ENCODE results near the gene MECP2. TPM values are rescaled to one million over a fixed set of nuclear protein-coding genes. Genes with fewer than 3 reads are reported as not detected.
A peak's percentile ranks its signal among the peaks of the same experiment; 100 is the strongest.

MECP2 gene
- polyA plus RNA-seq, 4 donors, result 9.4 to 18.4 (median 12.9) TPM

- Histone ChIP-seq H3K9me3 (ENCODE audit: control insufficient read depth in 2 of 2, insufficient read depth in 1 of 2, low read depth in 1 of 2, low read length in 1 of 2) (no peaks in the 10 kb centered on the region), H3K27ac (ENCODE audit: low read depth in 1 of 3, low read length in 2 of 3) (peak overlapping the region in 2 of 3 donors; percentile 70 to 75), H3K4me3 (ENCODE audit: low read depth in 1 of 3, low read length in 3 of 3) (no peak overlapping the region), H3K27me3 (ENCODE audit: control insufficient read depth in 3 of 3, insufficient read depth in 3 of 3, low read length in 3 of 3) (no peaks in the 10 kb centered on the region), H3K36me3 (ENCODE audit: control insufficient read depth in 3 of 3, insufficient read depth in 2 of 3, low read depth in 1 of 3, low read length in 3 of 3) (peaks cover 0 to 74% (median 4%) of the 10 kb centered on the region in 3 donors), H3K4me1 (ENCODE audit: control insufficient read depth in 3 of 3, insufficient read depth in 2 of 3, low read depth in 1 of 3, low read length in 2 of 3) (peaks cover 0 to 36% (median 0%) of the 10 kb centered on the region in 3 donors)
- DNase-seq (peak; percentile 31 to 77), FAIRE-seq (no peak)
- WGBS, 3 donors, result 40 to 66% (median 64%) methylated on average over 17 of the region's 17 CpGs
These were observed 85.1 kb downstream of the MECP2 start for GRCh38 chrX:154012336-154012991.

- WGBS, 3 donors, result 64 to 79% (median 73%) methylated on average over 12 to 18 of the region's 18 CpGs
- H3K9me3 ChIP-seq (ENCODE audit: control insufficient read depth in 2 of 2, insufficient read depth in 1 of 2, low read depth in 1 of 2, low read length in 1 of 2), result no peaks in the 10 kb centered on the region
- DNase-seq (no peak), FAIRE-seq (no peak)
- peak overlapping the region in 2 of 3 donors; percentile 70 to 75 for H3K27ac ChIP-seq (ENCODE audit: low read depth in 1 of 3, low read length in 2 of 3)
- H3K4me3 ChIP-seq (ENCODE audit: low read depth in 1 of 3, low read length in 3 of 3), result no peak overlapping the region
- peaks cover 0 to 36% (median 0%) of the 10 kb centered on the region in 3 donors for H3K4me1 ChIP-seq (ENCODE audit: control insufficient read depth in 3 of 3, insufficient read depth in 2 of 3, low read depth in 1 of 3, low read length in 2 of 3)
- H3K36me3 ChIP-seq (ENCODE audit: control insufficient read depth in 3 of 3, insufficient read depth in 2 of 3, low read depth in 1 of 3, low read length in 3 of 3), result peaks cover 0 to 68% (median 4%) of the 10 kb centered on the region in 3 donors
- no peaks in the 10 kb centered on the region for H3K27me3 ChIP-seq (ENCODE audit: control insufficient read depth in 3 of 3, insufficient read depth in 3 of 3, low read length in 3 of 3)
These were observed 85.9 kb downstream of the MECP2 start for GRCh38 chrX:154011376-154012335.

GRCh38 chrX:154010330-154011087 is 87.0 kb downstream of the MECP2 start:
- H3K4me1 ChIP-seq (ENCODE audit: control insufficient read depth in 3 of 3, insufficient read depth in 2 of 3, low read depth in 1 of 3, low read length in 2 of 3), result peaks cover 0 to 36% (median 0%) of the 10 kb centered on the region in 3 donors
- H3K27ac ChIP-seq (ENCODE audit: low read depth in 1 of 3, low read length in 2 of 3), result peak overlapping the region; percentile 52 to 76 (median 69)
- no peak overlapping the region for H3K4me3 ChIP-seq (ENCODE audit: low read depth in 1 of 3, low read length in 3 of 3)
- no peaks in the 10 kb centered on the region for H3K27me3 ChIP-seq (ENCODE audit: control insufficient read depth in 3 of 3, insufficient read depth in 3 of 3, low read length in 3 of 3)
- DNase-seq (peak; percentile 75 to 88), FAIRE-seq (no peak)
- H3K9me3 ChIP-seq (ENCODE audit: control insufficient read depth in 2 of 2, insufficient read depth in 1 of 2, low read depth in 1 of 2, low read length in 1 of 2), result no peaks in the 10 kb centered on the region
- 55 to 77% (median 68%) methylated on average over 18 of the region's 18 CpGs for WGBS, 3 donors
- H3K36me3 ChIP-seq (ENCODE audit: control insufficient read depth in 3 of 3, insufficient read depth in 2 of 3, low read depth in 1 of 3, low read length in 3 of 3), result peaks cover 0 to 62% (median under 1%) of the 10 kb centered on the region in 3 donors

GRCh38 chrX:154008521-154008920 is 89.0 kb downstream of the MECP2 start:
- H3K4me1 ChIP-seq (ENCODE audit: control insufficient read depth in 3 of 3, insufficient read depth in 2 of 3, low read depth in 1 of 3, low read length in 2 of 3), result peaks cover 0 to 31% (median 0%) of the 10 kb centered on the region in 3 donors
- H3K36me3 ChIP-seq (ENCODE audit: control insufficient read depth in 3 of 3, insufficient read depth in 2 of 3, low read depth in 1 of 3, low read length in 3 of 3), result peaks cover 0 to 46% (median 0%) of the 10 kb centered on the region in 3 donors
- no peak overlapping the region for H3K27ac ChIP-seq (ENCODE audit: low read depth in 1 of 3, low read length in 2 of 3)
- FAIRE-seq (no peak), DNase-seq (no peak)
- 61 to 74% (median 69%) methylated on average over 4 of the region's 4 CpGs for WGBS, 3 donors
- H3K4me3 ChIP-seq (ENCODE audit: low read depth in 1 of 3, low read length in 3 of 3), result no peak overlapping the region
- H3K27me3 ChIP-seq (ENCODE audit: control insufficient read depth in 3 of 3, insufficient read depth in 3 of 3, low read length in 3 of 3), result no peaks in the 10 kb centered on the region
- no peaks in the 10 kb centered on the region for H3K9me3 ChIP-seq (ENCODE audit: control insufficient read depth in 2 of 2, insufficient read depth in 1 of 2, low read depth in 1 of 2, low read length in 1 of 2)

GRCh38 chrX:154006947-154007346 is 90.6 kb downstream of the MECP2 start:
- peaks cover 0 to 17% (median 0%) of the 10 kb centered on the region in 3 donors for H3K4me1 ChIP-seq (ENCODE audit: control insufficient read depth in 3 of 3, insufficient read depth in 2 of 3, low read depth in 1 of 3, low read length in 2 of 3)
- no peak overlapping the region for H3K4me3 ChIP-seq (ENCODE audit: low read depth in 1 of 3, low read length in 3 of 3)
- no peaks in the 10 kb centered on the region for H3K9me3 ChIP-seq (ENCODE audit: control insufficient read depth in 2 of 2, insufficient read depth in 1 of 2, low read depth in 1 of 2, low read length in 1 of 2)
- WGBS, 3 donors, result 93 to 95% (median 93%) methylated on average over 19 to 20 of the region's 20 CpGs
- peaks cover 0 to 32% (median 0%) of the 10 kb centered on the region in 3 donors for H3K36me3 ChIP-seq (ENCODE audit: control insufficient read depth in 3 of 3, insufficient read depth in 2 of 3, low read depth in 1 of 3, low read length in 3 of 3)
- no peak overlapping the region for H3K27ac ChIP-seq (ENCODE audit: low read depth in 1 of 3, low read length in 2 of 3)
- FAIRE-seq (no peak), DNase-seq (no peak)
- no peaks in the 10 kb centered on the region for H3K27me3 ChIP-seq (ENCODE audit: control insufficient read depth in 3 of 3, insufficient read depth in 3 of 3, low read length in 3 of 3)

- FAIRE-seq (no peak), DNase-seq (no peak)
- 82 to 91% (median 84%) methylated on average over 11 of the region's 11 CpGs for WGBS, 3 donors
- H3K27me3 ChIP-seq (ENCODE audit: control insufficient read depth in 3 of 3, insufficient read depth in 3 of 3, low read length in 3 of 3), result no peaks in the 10 kb centered on the region
- no peak overlapping the region for H3K4me3 ChIP-seq (ENCODE audit: low read depth in 1 of 3, low read length in 3 of 3)
- H3K36me3 ChIP-seq (ENCODE audit: control insufficient read depth in 3 of 3, insufficient read depth in 2 of 3, low read depth in 1 of 3, low read length in 3 of 3), result peaks cover 0 to 16% (median 0%) of the 10 kb centered on the region in 3 donors
- no peaks in the 10 kb centered on the region for H3K4me1 ChIP-seq (ENCODE audit: control insufficient read depth in 3 of 3, insufficient read depth in 2 of 3, low read depth in 1 of 3, low read length in 2 of 3)
- no peak overlapping the region for H3K27ac ChIP-seq (ENCODE audit: low read depth in 1 of 3, low read length in 2 of 3)
- H3K9me3 ChIP-seq (ENCODE audit: control insufficient read depth in 2 of 2, insufficient read depth in 1 of 2, low read depth in 1 of 2, low read length in 1 of 2), result no peaks in the 10 kb centered on the region
These were observed 93.2 kb downstream of the MECP2 start for GRCh38 chrX:154004315-154004714.

- H3K27ac ChIP-seq (ENCODE audit: low read depth in 1 of 3, low read length in 2 of 3), result peak overlapping the region in 1 of 3 donors; percentile 18
- no peak for FAIRE-seq
These were observed 95.2 kb downstream of the MECP2 start for GRCh38 chrX:154002215-154002719.

More at GRCh38 chrX:154002215-154002719, 95.2 kb downstream of the MECP2 start:
- Histone ChIP-seq H3K4me1 (ENCODE audit: control insufficient read depth in 3 of 3, insufficient read depth in 2 of 3, low read depth in 1 of 3, low read length in 2 of 3) (no peaks in the 10 kb centered on the region), H3K36me3 (ENCODE audit: control insufficient read depth in 3 of 3, insufficient read depth in 2 of 3, low read depth in 1 of 3, low read length in 3 of 3) (peaks cover 0 to 9% (median 0%) of the 10 kb centered on the region in 3 donors), H3K9me3 (ENCODE audit: control insufficient read depth in 2 of 2, insufficient read depth in 1 of 2, low read depth in 1 of 2, low read length in 1 of 2) (no peaks in the 10 kb centered on the region), H3K4me3 (ENCODE audit: low read depth in 1 of 3, low read length in 3 of 3) (no peak overlapping the region), H3K27me3 (ENCODE audit: control insufficient read depth in 3 of 3, insufficient read depth in 3 of 3, low read length in 3 of 3) (no peaks in the 10 kb centered on the region)
- WGBS, 3 donors, result 70 to 82% (median 70%) methylated on average over 16 to 17 of the region's 17 CpGs
- DNase-seq, result no peak

Data from small intestine (tissue), 7 donors.